ENCODE measurements around the gene DNM2.
"Not testable (repeated sequence)": the region's sequence is repeated elsewhere in the genome, so short reads cannot be mapped to it uniquely, and the experiment has no call there.

DNM2 gene

GRCh38 chr19:10855879-10856522, 138.1 kb downstream of the DNM2 start:
- H3K36me3 ChIP-seq (ENCODE audit: insufficient read depth, low read length) = no peaks in the 10 kb centered on the region
- no peak overlapping the region for H2AFZ ChIP-seq (ENCODE audit: low read length, unreplicated experiment)
- H3K27me3 ChIP-seq (ENCODE audit: insufficient read depth, low read length) = no peaks in the 10 kb centered on the region
- H3K27ac ChIP-seq (ENCODE audit: low read depth, low read length) = no peak overlapping the region
- no peaks in the 10 kb centered on the region for H3K79me2 ChIP-seq (ENCODE audit: control insufficient read depth, insufficient read depth, low read length, unreplicated experiment)
- no peaks in the 10 kb centered on the region for H3K4me1 ChIP-seq (ENCODE audit: control insufficient read depth, insufficient read depth, low read length, unreplicated experiment)
- no peak overlapping the region for H3K4me3 ChIP-seq (ENCODE audit: low read depth, low read length)

GRCh38 chr19:10856899-10857298, 139.0 kb downstream of the DNM2 start:
- H3K79me2 ChIP-seq (ENCODE audit: control insufficient read depth, insufficient read depth, low read length, unreplicated experiment); H3K4me3 ChIP-seq (ENCODE audit: low read depth, low read length); H3K27ac ChIP-seq (ENCODE audit: low read depth, low read length); H2AFZ ChIP-seq (ENCODE audit: low read length, unreplicated experiment); H3K27me3 ChIP-seq (ENCODE audit: insufficient read depth, low read length); H3K36me3 ChIP-seq (ENCODE audit: insufficient read depth, low read length); H3K4me1 ChIP-seq (ENCODE audit: control insufficient read depth, insufficient read depth, low read length, unreplicated experiment): not testable (repeated sequence)

GRCh38 chr19:10858204-10858828, 140.4 kb downstream of the DNM2 start:
- Histone ChIP-seq H3K79me2 (ENCODE audit: control insufficient read depth, insufficient read depth, low read length, unreplicated experiment) (no peaks in the 10 kb centered on the region), H3K4me3 (ENCODE audit: low read depth, low read length) (no peak overlapping the region), H3K4me1 (ENCODE audit: control insufficient read depth, insufficient read depth, low read length, unreplicated experiment) (peaks cover 3% of the 10 kb centered on the region), H2AFZ (ENCODE audit: low read length, unreplicated experiment) (no peak overlapping the region), H3K27me3 (ENCODE audit: insufficient read depth, low read length) (no peaks in the 10 kb centered on the region), H3K36me3 (ENCODE audit: insufficient read depth, low read length) (no peaks in the 10 kb centered on the region), H3K27ac (ENCODE audit: low read depth, low read length) (no peak overlapping the region)

GRCh38 chr19:10861103-10861651, 143.3 kb downstream of the DNM2 start:
- no peaks in the 10 kb centered on the region for H3K27me3 ChIP-seq (ENCODE audit: insufficient read depth, low read length)
- no peaks in the 10 kb centered on the region for H3K36me3 ChIP-seq (ENCODE audit: insufficient read depth, low read length)
- H3K4me3 ChIP-seq (ENCODE audit: low read depth, low read length) = no peak overlapping the region
- H2AFZ ChIP-seq (ENCODE audit: low read length, unreplicated experiment) = no peak overlapping the region
- no peak overlapping the region for H3K27ac ChIP-seq (ENCODE audit: low read depth, low read length)
- H3K79me2 ChIP-seq (ENCODE audit: control insufficient read depth, insufficient read depth, low read length, unreplicated experiment) = no peaks in the 10 kb centered on the region
- peaks cover 8% of the 10 kb centered on the region for H3K4me1 ChIP-seq (ENCODE audit: control insufficient read depth, insufficient read depth, low read length, unreplicated experiment)

DNA sequence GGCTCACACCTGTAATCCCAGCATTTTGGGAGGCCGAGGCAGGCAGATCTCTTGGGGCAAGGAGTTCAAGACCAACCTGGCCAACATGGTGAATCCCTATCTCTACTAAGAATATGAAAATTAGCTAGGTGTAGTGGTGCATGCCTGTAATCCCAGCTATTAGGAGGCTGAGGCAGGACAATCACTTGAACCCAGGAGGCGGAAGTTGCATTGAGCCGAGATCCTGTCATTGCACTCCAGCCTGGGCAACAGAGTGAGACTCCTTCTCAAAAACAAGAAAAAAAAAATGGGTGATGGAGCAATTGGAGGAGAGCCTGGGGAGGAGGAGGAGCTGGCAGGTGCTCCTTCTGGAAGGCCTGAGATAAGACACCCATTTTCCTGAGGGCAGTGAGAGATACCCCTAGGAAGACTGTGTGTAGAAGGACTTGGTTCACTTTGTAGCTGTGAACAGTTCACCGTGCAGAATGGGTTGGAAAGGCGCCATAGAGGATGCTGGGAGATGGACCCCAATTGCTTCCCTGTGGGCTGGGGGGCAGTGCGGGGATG, 144.8 kb downstream of the DNM2 start:
- Histone ChIP-seq H3K27me3 (ENCODE audit: insufficient read depth, low read length) (no peaks in the 10 kb centered on the region), H3K4me3 (ENCODE audit: low read depth, low read length) (no peak overlapping the region), H3K4me1 (ENCODE audit: control insufficient read depth, insufficient read depth, low read length, unreplicated experiment) (peaks cover 8% of the 10 kb centered on the region), H3K36me3 (ENCODE audit: insufficient read depth, low read length) (no peaks in the 10 kb centered on the region), H3K27ac (ENCODE audit: low read depth, low read length) (no peak overlapping the region), H2AFZ (ENCODE audit: low read length, unreplicated experiment) (no peak overlapping the region), H3K79me2 (ENCODE audit: control insufficient read depth, insufficient read depth, low read length, unreplicated experiment) (no peaks in the 10 kb centered on the region)

DNA sequence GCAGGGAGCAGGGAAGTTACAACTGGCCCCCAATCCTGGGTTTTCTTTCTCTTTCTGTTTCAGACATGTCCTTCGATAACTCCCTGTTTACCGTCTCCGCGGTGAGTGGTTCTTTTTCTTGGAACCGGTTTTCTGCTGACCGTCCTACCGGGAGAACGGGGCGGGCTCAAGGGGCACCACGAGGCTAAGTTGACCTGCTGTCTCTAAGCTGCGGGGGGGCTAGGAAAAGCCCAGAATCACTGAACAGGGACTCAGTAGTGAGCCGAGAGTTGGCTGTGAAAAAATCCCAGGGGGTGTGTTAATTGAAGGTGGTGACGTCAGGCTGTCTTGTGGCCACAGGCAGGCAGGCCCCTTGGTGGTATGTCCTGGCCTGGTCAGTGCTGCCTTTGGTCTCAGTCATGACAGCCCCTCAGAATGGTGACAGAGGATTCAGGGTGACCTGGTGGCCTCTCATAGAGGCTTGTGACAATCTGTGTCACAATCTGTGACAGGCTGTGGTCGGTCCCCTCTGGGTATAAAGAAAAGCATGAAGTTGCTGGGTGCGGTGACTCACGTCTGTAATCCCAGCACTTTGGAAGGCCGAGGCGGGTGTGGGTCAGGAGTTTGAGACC, 145.3 kb downstream of the DNM2 start:
- no peaks in the 10 kb centered on the region for H3K79me2 ChIP-seq (ENCODE audit: control insufficient read depth, insufficient read depth, low read length, unreplicated experiment)
- 0 out of 2 replicates have a peak overlapping the region, but pooled peaks have one; percentile 23 for H3K27ac ChIP-seq (ENCODE audit: low read depth, low read length)
- H3K36me3 ChIP-seq (ENCODE audit: insufficient read depth, low read length) = no peaks in the 10 kb centered on the region
- peaks cover 8% of the 10 kb centered on the region for H3K4me1 ChIP-seq (ENCODE audit: control insufficient read depth, insufficient read depth, low read length, unreplicated experiment)
- peak overlapping the region; percentile 23 for H2AFZ ChIP-seq (ENCODE audit: low read length, unreplicated experiment)
- no peaks in the 10 kb centered on the region for H3K27me3 ChIP-seq (ENCODE audit: insufficient read depth, low read length)
- H3K4me3 ChIP-seq (ENCODE audit: low read depth, low read length) = no peak overlapping the region

DNA sequence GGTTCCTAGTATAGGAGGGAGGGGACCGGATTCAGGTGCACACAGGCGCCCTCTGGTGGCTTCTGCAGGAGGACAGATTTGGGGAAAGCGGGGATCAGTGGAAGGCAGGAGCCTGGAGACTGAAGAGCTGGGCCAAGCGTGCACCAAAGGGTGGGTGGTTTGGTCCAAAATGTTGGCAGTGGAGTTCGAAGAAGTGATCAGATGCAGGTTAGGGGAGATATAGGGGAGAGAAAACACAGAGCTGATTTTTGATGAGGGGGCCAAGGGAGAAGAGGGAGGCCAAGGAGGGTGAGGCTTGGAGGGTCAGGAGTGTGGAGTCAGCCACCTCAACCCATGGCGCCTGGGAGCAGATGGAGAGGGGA, 146.6 kb downstream of the DNM2 start:
- no peaks in the 10 kb centered on the region for H3K36me3 ChIP-seq (ENCODE audit: insufficient read depth, low read length)
- H3K27me3 ChIP-seq (ENCODE audit: insufficient read depth, low read length) = no peaks in the 10 kb centered on the region
- H3K4me3 ChIP-seq (ENCODE audit: low read depth, low read length) = no peak overlapping the region
- H2AFZ ChIP-seq (ENCODE audit: low read length, unreplicated experiment) = peak overlapping the region; percentile 32
- peaks cover 8% of the 10 kb centered on the region for H3K4me1 ChIP-seq (ENCODE audit: control insufficient read depth, insufficient read depth, low read length, unreplicated experiment)
- no peaks in the 10 kb centered on the region for H3K79me2 ChIP-seq (ENCODE audit: control insufficient read depth, insufficient read depth, low read length, unreplicated experiment)
- H3K27ac ChIP-seq (ENCODE audit: low read depth, low read length) = no peak overlapping the region

- peaks cover 12% of the 10 kb centered on the region for H3K4me1 ChIP-seq (ENCODE audit: control insufficient read depth, insufficient read depth, low read length, unreplicated experiment)
- H3K27me3 ChIP-seq (ENCODE audit: insufficient read depth, low read length) = no peaks in the 10 kb centered on the region
- no peak overlapping the region for H3K4me3 ChIP-seq (ENCODE audit: low read depth, low read length)
- H3K27ac ChIP-seq (ENCODE audit: low read depth, low read length) = no peak overlapping the region
- no peaks in the 10 kb centered on the region for H3K36me3 ChIP-seq (ENCODE audit: insufficient read depth, low read length)
- no peaks in the 10 kb centered on the region for H3K79me2 ChIP-seq (ENCODE audit: control insufficient read depth, insufficient read depth, low read length, unreplicated experiment)
- H2AFZ ChIP-seq (ENCODE audit: low read length, unreplicated experiment) = no peak overlapping the region
Measured at GRCh38 chr19:10866495-10866894, 148.6 kb downstream of the DNM2 start.

- H3K36me3 ChIP-seq (ENCODE audit: insufficient read depth, low read length) = no peaks in the 10 kb centered on the region
- H2AFZ ChIP-seq (ENCODE audit: low read length, unreplicated experiment) = no peak overlapping the region
- no peak overlapping the region for H3K27ac ChIP-seq (ENCODE audit: low read depth, low read length)
- no peak overlapping the region for H3K4me3 ChIP-seq (ENCODE audit: low read depth, low read length)
- H3K27me3 ChIP-seq (ENCODE audit: insufficient read depth, low read length) = no peaks in the 10 kb centered on the region
- peaks cover 19% of the 10 kb centered on the region for H3K79me2 ChIP-seq (ENCODE audit: control insufficient read depth, insufficient read depth, low read length, unreplicated experiment)
- peaks cover 3% of the 10 kb centered on the region for H3K4me1 ChIP-seq (ENCODE audit: control insufficient read depth, insufficient read depth, low read length, unreplicated experiment)
Measured at GRCh38 chr19:10868872-10869547, 151.1 kb downstream of the DNM2 start.

DNA sequence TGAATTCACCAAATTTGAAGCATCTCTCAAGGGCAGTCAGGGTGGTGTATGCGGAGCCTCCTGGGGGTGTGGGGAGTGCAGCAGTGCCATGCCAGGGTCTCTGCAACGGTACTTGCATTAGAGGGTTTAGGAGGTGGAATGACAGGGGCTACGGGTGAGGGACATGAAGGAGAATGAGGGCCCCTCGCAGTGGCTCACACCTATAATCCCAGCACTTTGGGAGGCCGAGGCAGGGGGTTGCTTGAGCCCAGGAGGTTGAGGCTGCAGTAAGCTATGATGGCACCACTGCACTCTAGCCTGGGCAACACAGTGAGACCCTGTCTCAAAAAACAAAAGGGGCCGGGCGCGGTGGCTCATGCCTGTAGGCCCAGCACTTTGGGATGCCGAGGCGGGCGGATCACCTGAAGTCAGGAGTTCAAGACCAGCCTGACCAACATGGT, 152.0 kb downstream of the DNM2 start:
- H3K4me3 ChIP-seq (ENCODE audit: low read depth, low read length) = not testable (repeated sequence)

More for the DNA sequence above, 152.0 kb downstream of the DNM2 start:
- not testable (repeated sequence) for H3K4me1 ChIP-seq (ENCODE audit: control insufficient read depth, insufficient read depth, low read length, unreplicated experiment); H3K27me3 ChIP-seq (ENCODE audit: insufficient read depth, low read length); H3K36me3 ChIP-seq (ENCODE audit: insufficient read depth, low read length); H2AFZ ChIP-seq (ENCODE audit: low read length, unreplicated experiment); H3K27ac ChIP-seq (ENCODE audit: low read depth, low read length)
- H3K79me2 ChIP-seq (ENCODE audit: control insufficient read depth, insufficient read depth, low read length, unreplicated experiment) = peaks cover 27% of the 10 kb centered on the region
